GM23338 (cell line): ENCODE measurements around the gene ARL5A. TPM values are rescaled to one million over a fixed set of nuclear protein-coding genes. Genes with fewer than 3 reads are reported as not detected.

ENCODE experiments used
- ATAC-seq: fragments of 200-7000 bp; cut with Tn5 transposase; 3 replicates; pipeline ENCODE4 v1.9.1; 2020
- DNase-seq: peaks from one replicate; pipeline ENCODE4 v3.0.0-alpha.2; 2015; ENCODE audit warnings: low spot score
- H2AFZ ChIP-seq: fragments of 200-600 bp; sonication (generic); 2 replicates; pipeline ENCODE4 v1.8.0; 2016; ENCODE audit warnings: antibody characterized with exemption, mild to moderate bottlenecking, moderate library complexity
- H3F3A ChIP-seq: fragments of 200-600 bp; sonication (generic); replicated peaks from 2 replicates; pipeline ENCODE4 v1.8.0; 2017; ENCODE audit warnings: antibody characterized with exemption, mixed run types, low read depth
- H3K27ac ChIP-seq: fragments of 200-600 bp; sonication (generic); 2 replicates; pipeline ENCODE4 v1.6.1; 2016; ENCODE audit warnings: low read depth
- H3K27me3 ChIP-seq: fragments of 200-600 bp; sonication (generic); 2 replicates; pipeline ENCODE4 v1.8.0; 2016; ENCODE audit warnings: mild to moderate bottlenecking, mixed run types, moderate library complexity; ENCODE audit not compliant: insufficient read depth
- H3K36me3 ChIP-seq: fragments of 200-600 bp; sonication (generic); 2 replicates; pipeline ENCODE4 v1.8.0; 2016; ENCODE audit warnings: mild to moderate bottlenecking; ENCODE audit not compliant: insufficient read depth
- H3K4me1 ChIP-seq: fragments of 200-600 bp; sonication (generic); 2 replicates; pipeline ENCODE4 v1.8.0; 2016; ENCODE audit warnings: mild to moderate bottlenecking, moderate library complexity; ENCODE audit not compliant: insufficient read depth
- H3K4me2 ChIP-seq: fragments of 200-600 bp; sonication (generic); 2 replicates; pipeline ENCODE4 v1.7.1; 2017; ENCODE audit warnings: mixed run types
- H3K4me3 ChIP-seq: fragments of 200-600 bp; sonication (generic); 2 replicates; pipeline ENCODE4 v1.6.1; 2016; ENCODE audit warnings: mixed run types
- H3K79me2 ChIP-seq: fragments of 200-600 bp; sonication (generic); replicated peaks from 2 replicates; pipeline ENCODE4 v1.8.0; 2017; ENCODE audit warnings: mild to moderate bottlenecking; ENCODE audit not compliant: insufficient read depth
- H3K9me2 ChIP-seq: fragments of 200-600 bp; sonication (generic); 2 replicates; pipeline ENCODE4 v1.8.0; 2017; ENCODE audit not compliant: insufficient read depth
- H4K20me1 ChIP-seq: fragments of 200-600 bp; sonication (generic); replicated peaks from 2 replicates; pipeline ENCODE4 v1.8.0; 2017; ENCODE audit warnings: mild to moderate bottlenecking; ENCODE audit not compliant: insufficient read depth
- H3K27ac Mint-ChIP-seq: 2 replicates; pipeline ENCODE4 v1.8.0; 2020; ENCODE audit warnings: inconsistent platforms, mild to moderate bottlenecking, moderate library complexity, mixed read lengths
- H3K27me3 Mint-ChIP-seq: 3 replicates; pipeline ENCODE4 v1.8.0; 2022; ENCODE audit warnings: low read depth, mild to moderate bottlenecking, moderate library complexity, mixed read lengths, inconsistent platforms; ENCODE audit not compliant: insufficient read depth, poor library complexity
- H3K36me3 Mint-ChIP-seq: 3 replicates; pipeline ENCODE4 v1.8.0; 2021; ENCODE audit warnings: low read depth, mild to moderate bottlenecking, inconsistent platforms, moderate library complexity, mixed read lengths
- H3K4me1 Mint-ChIP-seq: 3 replicates; pipeline ENCODE4 v1.8.0; 2020; ENCODE audit warnings: mild to moderate bottlenecking, inconsistent platforms, mixed read lengths
- H3K4me3 Mint-ChIP-seq: 3 replicates; pipeline ENCODE4 v1.8.0; 2021; ENCODE audit warnings: moderate library complexity, mild to moderate bottlenecking, inconsistent platforms, mixed read lengths
- H3K9me3 Mint-ChIP-seq: 3 replicates; pipeline ENCODE4 v1.8.0; 2020; ENCODE audit warnings: moderate library complexity, mild to moderate bottlenecking, inconsistent platforms, mixed read lengths
- CREB1 ChIP-seq: fragments of 250-450 bp; sonication (Bioruptor Pico); IDR thresholded peaks from 2 replicates; pipeline ENCODE4 v1.5.0; 2020; ENCODE audit warnings: low read depth, mild to moderate bottlenecking, moderate library complexity
- ETS1 ChIP-seq: IDR thresholded peaks from 2 replicates; pipeline ENCODE4 v1.6.1; 2016; ENCODE audit warnings: antibody characterized with exemption
- EZH2 ChIP-seq: fragments of 200-600 bp; sonication (generic); IDR thresholded peaks from one replicate; pipeline ENCODE4 v1.8.0; 2017; ENCODE audit warnings: antibody characterized with exemption, mild to moderate bottlenecking, low read depth; ENCODE audit not compliant: unreplicated experiment
- EZH2phosphoT487 ChIP-seq: fragments of 200-600 bp; sonication (generic); IDR thresholded peaks from one replicate; pipeline ENCODE4 v1.8.1; 2018; ENCODE audit warnings: antibody characterized with exemption; ENCODE audit not compliant: unreplicated experiment
- JUNB ChIP-seq: IDR thresholded peaks from one replicate; pipeline ENCODE4 v1.6.1; 2016; ENCODE audit warnings: antibody characterized with exemption; ENCODE audit not compliant: unreplicated experiment
- NANOG ChIP-seq: IDR thresholded peaks from 2 replicates; pipeline ENCODE4 v1.6.1; 2016; ENCODE audit warnings: antibody characterized with exemption, borderline replicate concordance
- REST ChIP-seq: IDR thresholded peaks from one replicate; pipeline ENCODE4 v1.6.1; 2018; ENCODE audit warnings: antibody characterized with exemption; ENCODE audit not compliant: unreplicated experiment
- STAT1 ChIP-seq: IDR thresholded peaks from one replicate; pipeline ENCODE4 v1.6.1; 2016; ENCODE audit warnings: antibody characterized with exemption; ENCODE audit not compliant: unreplicated experiment
- ZNF114 ChIP-seq: fragments of 250-450 bp; sonication (Bioruptor Pico); IDR thresholded peaks from 2 replicates; pipeline ENCODE4 v1.5.0; 2020; ENCODE audit warnings: mild to moderate bottlenecking, moderate library complexity
- ZNF462 ChIP-seq: fragments of 250-450 bp; sonication (Bioruptor Pico); IDR thresholded peaks from 2 replicates; pipeline ENCODE4 v1.5.0; 2020; ENCODE audit warnings: mild to moderate bottlenecking, moderate library complexity
- polyA plus RNA-seq: library from polyadenylated mRNA; unstranded; fragments of >200 nt; fragmentation: Nextera tagmentation; extraction: Ambion mirVana; gene quantifications from 2 replicates; pipeline ENCODE4 v1.2.1, GENCODE V29; 2016
- total RNA-seq: library from RNA; depleted of rRNA; stranded (reverse); fragments of >200 nt; shearing (Covaris generic); gene quantifications from 2 replicates; pipeline ENCODE4 v1.2.3, GENCODE V29; 2014

Gene ARL5A
- total and polyA plus RNA-seq, 2 experiments from 2014 or later: 26.8 to 104 TPM

GRCh38 chr2:151780938-151781337 lies 47.3 kb downstream of the ARL5A start:
- H3K27me3 Mint-ChIP-seq: no peaks in the 10 kb centered on the region
- Histone ChIP-seq H3K36me3 (peaks cover 9% of the 10 kb centered on the region; the same call in 1 of the 2 replicates), H3K9me2 (0 out of 2 replicates have a peak, but pooled peaks cover 3% of the 10 kb centered on the region), H3K4me2 (no peak overlapping the region), H3K4me1 (no peaks in the 10 kb centered on the region), H2AFZ (no peak overlapping the region), H3K79me2 (no peaks in the 10 kb centered on the region), H3K27me3 (no peaks in the 10 kb centered on the region), H3F3A (no peaks in the 10 kb centered on the region), H3K27ac (no peak overlapping the region), H3K4me3 (no peak overlapping the region), H4K20me1 (no peaks in the 10 kb centered on the region)
- ATAC-seq (no peak), DNase-seq (no peak)
- 0 out of 3 replicates have a peak, but pooled peaks cover 2% of the 10 kb centered on the region for H3K4me1 Mint-ChIP-seq
- H3K4me3 Mint-ChIP-seq: no peak overlapping the region
- peaks cover 7% of the 10 kb centered on the region; the same call in 1 of the 3 replicates for H3K9me3 Mint-ChIP-seq
- H3K27ac Mint-ChIP-seq: no peak overlapping the region
- peaks cover 36% of the 10 kb centered on the region for H3K36me3 Mint-ChIP-seq
- TF ChIP-seq NANOG (no peak), EZH2 (no peak), EZH2phosphoT487 (no peak), CREB1 (CRISPR knock-in tag) (no peak), JUNB (no peak), REST (no peak), ETS1 (no peak)

GRCh38 chr2:151777935-151778334 lies 50.3 kb downstream of the ARL5A start:
- peaks cover 7% of the 10 kb centered on the region; the same call in 1 of the 3 replicates for H3K9me3 Mint-ChIP-seq
- no peak overlapping the region for H3K4me3 Mint-ChIP-seq
- Histone ChIP-seq H3K27me3 (no peaks in the 10 kb centered on the region), H3K36me3 (0 out of 2 replicates have a peak, but pooled peaks cover 7% of the 10 kb centered on the region), H4K20me1 (no peaks in the 10 kb centered on the region), H3K4me3 (no peak overlapping the region), H3F3A (no peaks in the 10 kb centered on the region), H3K4me1 (no peaks in the 10 kb centered on the region), H3K9me2 (0 out of 2 replicates have a peak, but pooled peaks cover 4% of the 10 kb centered on the region), H3K79me2 (no peaks in the 10 kb centered on the region), H2AFZ (no peak overlapping the region), H3K4me2 (no peak overlapping the region), H3K27ac (no peak overlapping the region)
- H3K27me3 Mint-ChIP-seq: no peaks in the 10 kb centered on the region
- ATAC-seq (no peak), DNase-seq (no peak)
- H3K27ac Mint-ChIP-seq: no peak overlapping the region
- H3K4me1 Mint-ChIP-seq: 0 out of 3 replicates have a peak, but pooled peaks cover 2% of the 10 kb centered on the region
- peaks cover 42% of the 10 kb centered on the region for H3K36me3 Mint-ChIP-seq
- TF ChIP-seq ZNF114 (CRISPR knock-in tag) (no peak), ZNF462 (CRISPR knock-in tag) (no peak), ETS1 (no peak), STAT1 (no peak)
